Germinal center (tissue), 1 donor: ENCODE measurements around the gene BMP7.
"Not testable (repeated sequence)": the region's sequence is repeated elsewhere in the genome, so short reads cannot be mapped to it uniquely, and the experiment has no call there.

ENCODE experiments used
- DNase-seq: peaks from one replicate; pipeline ENCODE4 v3.0.0; 2012; ENCODE audit warnings: mixed read lengths, low spot score

BMP7 gene

GRCh38 chr20:57167292-57167655 lies 99.2 kb downstream of the BMP7 start:
- DNase-seq, result no peak

GRCh38 chr20:57166568-57167291 lies 99.7 kb downstream of the BMP7 start:
- no peak for DNase-seq

GRCh38 chr20:57165427-57166004 lies 100.9 kb downstream of the BMP7 start:
- no peak for DNase-seq

- DNase-seq, result no peak
Observed at GRCh38 chr20:57164872-57165271, 101.6 kb downstream of the BMP7 start.

GRCh38 chr20:57163041-57163440 lies 103.4 kb downstream of the BMP7 start:
- DNase-seq, result no peak

GRCh38 chr20:57162362-57162652 lies 104.1 kb downstream of the BMP7 start:
- DNase-seq, result no peak

- DNase-seq, result no peak
Observed at GRCh38 chr20:57161478-57162361, 104.7 kb downstream of the BMP7 start.

- no peak for DNase-seq
Observed at GRCh38 chr20:57160985-57161384, 105.5 kb downstream of the BMP7 start.

- no peak for DNase-seq
Observed at GRCh38 chr20:57159945-57160610, 106.4 kb downstream of the BMP7 start.

- DNase-seq, result no peak
Observed at GRCh38 chr20:57159193-57159851, 107.1 kb downstream of the BMP7 start.

- DNase-seq, result no peak
Observed at GRCh38 chr20:57158474-57158873, 108.0 kb downstream of the BMP7 start.

- DNase-seq, result not testable (repeated sequence)
Observed at GRCh38 chr20:57157787-57158186, 108.7 kb downstream of the BMP7 start.

GRCh38 chr20:57157106-57157691 lies 109.2 kb downstream of the BMP7 start:
- no peak for DNase-seq

- DNase-seq, result no peak
Observed at GRCh38 chr20:57156011-57156729, 110.3 kb downstream of the BMP7 start.

GRCh38 chr20:57155415-57155814 lies 111.0 kb downstream of the BMP7 start:
- no peak for DNase-seq

- DNase-seq, result no peak
Observed at GRCh38 chr20:57153238-57153905, 113.1 kb downstream of the BMP7 start.

- DNase-seq, result no peak
Observed at GRCh38 chr20:57152557-57152956, 113.9 kb downstream of the BMP7 start.

- no peak for DNase-seq
Observed at GRCh38 chr20:57150559-57150958, 115.9 kb downstream of the BMP7 start.

GRCh38 chr20:57148263-57148662 lies 118.2 kb downstream of the BMP7 start:
- DNase-seq, result no peak

GRCh38 chr20:57147185-57147584 lies 119.3 kb downstream of the BMP7 start:
- DNase-seq, result no peak

GRCh38 chr20:57146155-57146554 lies 120.3 kb downstream of the BMP7 start:
- DNase-seq, result no peak
